Measurements from ENCODE around the gene ACSF2.

Gene ACSF2

DNA sequence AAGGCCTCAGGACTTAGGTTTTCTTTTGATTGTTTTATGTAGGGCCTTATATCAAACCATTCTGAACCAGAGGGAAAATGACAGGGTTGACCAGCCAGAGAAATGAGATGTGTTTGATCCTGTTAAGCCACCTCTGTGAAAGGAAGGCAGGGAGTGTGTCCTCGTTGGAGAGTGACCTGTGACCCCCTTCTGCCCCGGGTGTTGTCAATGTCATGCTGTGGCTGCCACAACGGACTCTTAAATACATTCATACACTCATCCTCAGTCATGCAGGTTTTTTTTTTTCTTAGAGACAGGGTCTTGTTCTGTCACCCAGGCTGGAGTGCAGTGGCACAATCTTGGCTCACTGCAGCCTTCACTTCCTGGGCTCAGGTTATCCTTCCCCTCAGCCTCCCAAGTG lies 88.4 kb downstream of the ACSF2 start:
- TF ChIP-seq CTCF (IDR thresholded peaks at IDR 0.05; ENCODE audit: low read depth, low read length, missing control alignments), result no peak

DNA sequence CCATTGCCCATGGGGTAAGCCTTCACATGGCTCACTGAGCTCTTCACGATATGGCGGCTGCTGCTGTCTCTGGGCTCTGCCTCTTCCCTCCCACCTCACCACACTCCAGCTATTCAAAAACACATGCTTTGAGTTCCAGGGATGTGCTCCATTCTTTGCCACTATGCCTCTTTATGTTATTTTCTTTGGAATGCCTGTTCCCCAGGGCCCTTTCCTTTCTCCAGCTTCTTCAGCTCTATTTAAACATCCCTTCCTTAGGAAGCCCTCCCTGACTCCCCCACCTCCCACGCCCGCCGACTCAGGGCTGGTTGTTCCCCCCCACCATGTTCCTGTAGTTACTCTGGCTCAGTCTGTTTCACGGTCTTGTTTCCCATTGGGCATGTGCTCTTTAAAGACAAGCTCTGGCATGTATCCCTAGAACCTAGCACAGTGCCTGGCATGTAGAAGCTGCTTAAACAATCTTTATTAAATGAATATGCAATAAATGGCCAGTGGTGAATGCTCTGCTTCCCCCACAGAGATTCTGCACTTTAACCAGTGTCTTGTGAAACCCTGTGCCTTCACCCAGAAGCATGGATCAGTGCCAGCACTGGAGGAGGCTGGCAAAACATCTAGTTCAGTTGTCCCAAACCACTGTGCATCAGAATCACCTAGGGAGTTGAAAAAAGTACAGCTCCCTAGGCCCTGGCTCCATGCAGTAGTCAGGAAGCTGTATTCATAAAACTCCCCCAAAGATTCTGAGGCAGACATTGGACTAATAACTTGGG lies 89.1 kb downstream of the ACSF2 start:
- TF ChIP-seq CTCF (IDR thresholded peaks at IDR 0.05; ENCODE audit: low read depth, low read length, missing control alignments), result no peak
- H3K4me3 ChIP-seq (ENCODE audit: low read depth, low read length), result no peak overlapping the region
- no peak for DNase-seq (ENCODE audit: low read depth)
- in situ Hi-C loops (cut with HindIII; ENCODE audit: low sequenced_read_pairs), result no loop called here

More for the DNA sequence above, 88.4 kb downstream of the ACSF2 start:
- in situ Hi-C loops (cut with HindIII; ENCODE audit: low sequenced_read_pairs), result no loop called here
- no peak overlapping the region for H3K4me3 ChIP-seq (ENCODE audit: low read depth, low read length)
- DNase-seq (ENCODE audit: low read depth), result no peak

GRCh38 chr17:50517011-50517410 lies 91.0 kb downstream of the ACSF2 start:
- no peak overlapping the region for H3K4me3 ChIP-seq (ENCODE audit: low read depth, low read length)
- no peak for DNase-seq (ENCODE audit: low read depth)
- no peak for TF ChIP-seq CTCF (IDR thresholded peaks at IDR 0.05; ENCODE audit: low read depth, low read length, missing control alignments)
- in situ Hi-C loops (cut with HindIII; ENCODE audit: low sequenced_read_pairs), result no loop called here

DNA sequence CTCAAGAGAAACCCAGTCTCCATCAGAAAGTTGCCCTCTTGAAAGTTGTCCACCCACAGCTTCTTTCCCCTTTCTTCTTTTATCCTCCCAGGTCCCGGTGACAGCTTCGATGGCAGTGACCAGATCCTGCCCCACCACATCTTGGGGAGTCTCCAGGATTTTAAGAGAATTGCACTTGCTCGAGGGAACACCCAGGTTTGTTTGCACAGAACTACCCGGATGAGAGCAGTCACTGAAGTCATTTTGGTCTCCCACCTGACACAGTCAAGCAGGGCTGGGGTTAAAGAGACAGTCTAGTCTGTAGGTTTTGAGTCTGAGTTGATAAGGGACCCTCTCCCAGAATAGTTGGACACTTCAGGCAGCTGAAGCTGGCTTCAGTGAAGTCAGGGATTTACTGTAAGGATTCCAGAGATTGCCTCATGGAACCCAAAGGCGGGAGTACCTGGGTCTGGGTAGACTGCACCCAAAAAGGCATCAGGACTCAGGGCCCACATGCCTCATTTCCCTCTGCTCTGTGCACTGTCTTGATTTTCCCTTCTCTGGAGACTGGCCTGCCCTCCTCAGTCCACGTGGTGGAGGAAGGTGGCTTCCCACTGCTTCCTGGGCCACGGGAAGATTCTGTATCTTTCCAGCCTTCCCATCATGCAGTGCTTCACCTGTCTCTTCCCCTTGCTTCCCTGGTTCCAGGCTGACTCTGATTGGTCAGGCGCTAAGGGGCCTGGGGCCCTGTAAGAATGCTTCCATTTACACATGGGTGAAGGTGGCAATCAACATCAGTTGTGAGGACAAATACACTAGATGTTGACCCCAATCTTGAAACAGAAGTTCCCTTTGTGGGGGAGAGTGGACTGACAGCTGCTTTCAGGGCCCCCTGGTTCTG lies 91.7 kb downstream of the ACSF2 start:
- no peak for TF ChIP-seq CTCF (IDR thresholded peaks at IDR 0.05; ENCODE audit: low read depth, low read length, missing control alignments)
- H3K4me3 ChIP-seq (ENCODE audit: low read depth, low read length), result no peak overlapping the region
- no peak for DNase-seq (ENCODE audit: low read depth)
- in situ Hi-C loops (cut with HindIII; ENCODE audit: low sequenced_read_pairs), result no loop called here

DNA sequence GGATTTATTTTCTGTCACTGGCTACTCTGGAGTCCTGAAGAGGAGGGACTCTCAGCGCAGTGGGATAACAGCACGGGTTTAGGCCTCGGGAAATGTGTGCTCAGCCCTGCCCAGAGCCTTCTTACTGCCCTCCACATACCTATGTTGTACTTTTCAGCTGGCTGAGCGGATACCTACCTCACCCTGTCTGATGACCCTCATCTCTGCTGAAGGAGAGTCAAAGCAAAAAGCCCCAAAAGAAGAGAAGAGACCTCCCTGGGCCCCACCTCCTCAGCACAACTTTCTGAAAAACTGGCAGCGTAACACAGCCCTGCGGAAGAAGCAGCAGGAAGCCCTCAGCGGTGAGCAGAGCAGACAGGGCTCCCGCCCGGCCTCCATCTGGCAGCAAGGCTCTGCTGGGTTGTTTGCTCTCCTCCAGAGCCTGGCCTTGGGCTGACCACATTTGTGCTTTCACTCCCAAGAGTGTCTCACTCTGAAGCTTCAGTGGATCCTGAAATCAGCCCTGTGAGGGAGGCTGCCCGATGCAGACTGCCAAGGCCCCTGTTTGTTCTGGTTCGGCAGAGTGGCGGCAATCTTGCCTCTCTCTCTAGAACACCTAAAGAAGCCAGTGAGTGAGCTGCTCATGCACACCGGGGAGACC lies 92.5 kb downstream of the ACSF2 start:
- in situ Hi-C loops (cut with HindIII; ENCODE audit: low sequenced_read_pairs), result no loop called here
- H3K4me3 ChIP-seq (ENCODE audit: low read depth, low read length), result no peak overlapping the region
- no peak for TF ChIP-seq CTCF (IDR thresholded peaks at IDR 0.05; ENCODE audit: low read depth, low read length, missing control alignments)
- no peak for DNase-seq (ENCODE audit: low read depth)

DNA sequence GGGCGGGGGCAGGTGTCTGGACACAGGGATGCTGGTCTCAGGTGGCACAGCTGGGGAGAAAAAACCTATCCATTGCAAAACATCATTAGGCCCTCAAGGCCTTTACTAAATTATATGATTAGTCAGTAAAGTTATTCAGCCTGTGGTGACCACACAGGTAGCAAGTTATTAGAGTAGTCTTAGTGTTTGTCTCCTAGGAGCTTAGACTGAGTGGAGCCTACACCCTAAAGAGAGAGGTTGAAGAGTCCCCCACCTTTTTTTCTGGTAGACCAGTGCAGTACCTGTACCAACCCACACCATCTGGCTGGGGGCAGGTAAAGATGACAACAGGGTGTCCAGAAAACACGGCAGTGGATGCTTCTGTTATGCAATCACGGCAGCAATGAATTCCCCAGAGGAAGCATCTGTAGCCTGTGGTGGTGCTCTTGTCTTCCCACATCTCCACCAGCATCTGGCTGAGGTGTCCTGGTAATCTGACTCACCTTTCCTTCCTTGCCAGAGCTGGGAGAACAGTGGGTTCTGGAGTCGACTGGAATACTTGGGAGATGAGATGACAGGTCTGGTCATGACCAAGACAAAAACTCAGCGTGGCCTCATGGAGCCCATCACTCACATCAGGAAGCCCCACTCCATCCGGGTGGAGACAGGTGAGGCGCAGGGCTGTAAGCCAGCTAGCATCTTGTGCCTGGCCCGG lies 93.3 kb downstream of the ACSF2 start:
- no peak for DNase-seq (ENCODE audit: low read depth)
- H3K4me3 ChIP-seq (ENCODE audit: low read depth, low read length), result no peak overlapping the region
- in situ Hi-C loops (cut with HindIII; ENCODE audit: low sequenced_read_pairs), result no loop called here
- TF ChIP-seq CTCF (IDR thresholded peaks at IDR 0.05; ENCODE audit: low read depth, low read length, missing control alignments), result no peak
